Lung (tissue), 12 donors: ENCODE measurements around the gene SNX13. TPM values are rescaled to one million over a fixed set of nuclear protein-coding genes. Genes with fewer than 3 reads are reported as not detected.

Experiments used
- ATAC-seq: fragments of 200-7000 bp; cut with Tn5 transposase; one replicate; pipeline ENCODE4 v1.9.1; 2020; ENCODE audit warnings: moderate number of reproducible peaks; ENCODE audit not compliant: insufficient read depth, low FRiP score
- DNase-seq, 3 donors: peaks; one replicate each; pipeline ENCODE4 v3.0.0-alpha.2; 2013 to 2017
- H3K27ac ChIP-seq, 2 donors: one replicate each; pipeline ENCODE4 v1.5.1; 2013; ENCODE audit warnings: mild to moderate bottlenecking in 2 of 2, moderate library complexity in 2 of 2, control low read depth in 1 of 2, inconsistent platforms in 1 of 2, low read depth in 1 of 2, low read length in 1 of 2
- H3K27me3 ChIP-seq, 3 donors: one replicate each; pipeline ENCODE4 v1.5.1; 2013; ENCODE audit warnings: low read length in 2 of 3; ENCODE audit not compliant: control insufficient read depth in 3 of 3, insufficient read depth in 3 of 3
- H3K36me3 ChIP-seq, 4 donors: one replicate each; pipeline ENCODE4 v1.5.1; 2013; ENCODE audit warnings: low read length in 4 of 4, mild to moderate bottlenecking in 1 of 4, moderate library complexity in 1 of 4; ENCODE audit not compliant: control insufficient read depth in 4 of 4, insufficient read depth in 4 of 4
- H3K4me1 ChIP-seq, 5 donors: one replicate each; pipeline ENCODE4 v1.5.1; 2013; ENCODE audit warnings: low read length in 5 of 5, mild to moderate bottlenecking in 2 of 5, moderate library complexity in 1 of 5; ENCODE audit not compliant: control insufficient read depth in 5 of 5, insufficient read depth in 5 of 5
- H3K4me3 ChIP-seq: one replicate; pipeline ENCODE4 v1.5.1; 2013; ENCODE audit warnings: mild to moderate bottlenecking, control low read depth, moderate library complexity
- H3K9ac ChIP-seq, 2 donors: one replicate each; pipeline ENCODE4 v1.5.1; 2013; ENCODE audit warnings: low read length in 2 of 2, control low read depth in 1 of 2; ENCODE audit not compliant: insufficient read depth in 1 of 2
- H3K9me3 ChIP-seq, 4 donors: one replicate each; pipeline ENCODE4 v1.5.1; 2013; ENCODE audit warnings: low read length in 3 of 4, mild to moderate bottlenecking in 1 of 4, moderate library complexity in 1 of 4; ENCODE audit not compliant: control insufficient read depth in 4 of 4, insufficient read depth in 3 of 4
- CTCF ChIP-seq: IDR thresholded peaks from 2 replicates; pipeline ENCODE4 v1.5.1; 2012; ENCODE audit warnings: mild to moderate bottlenecking; ENCODE audit errors: control extremely low read depth, extremely low read depth
- WGBS, 2 donors: extraction: QIAGEN DNeasy Blood & Tissue Kit; methylation state at CpG; one replicate each; pipeline ENCODE4 v1.1.7; 2013; 5-methylcytosine and 5-hydroxymethylcytosine counted together
- polyA plus RNA-seq, 2 donors: library from polyadenylated mRNA; stranded (reverse); fragments of 200-250 nt; gene quantifications; one replicate each; pipeline ENCODE4 v1.2.1, GENCODE V29; 2013
- total RNA-seq, 2 donors: library from RNA; depleted of rRNA in 1 of 2; stranded (reverse); fragments of >200 nt in 1 of 2; gene quantifications; one replicate each; pipeline ENCODE4 v1.2.1, GENCODE V29; 2014 to 2021
- donor health status: control.
- donor health status: control.
- donor health status: Bipolar disorder and iron deficiency.
- donor health status: healthy.
- donor health status: DM: yes; HTN: yes; CAD: no.

Gene SNX13
- total and polyA plus RNA-seq, 4 donors = 8.9 to 104 (median 31.9) TPM

DNA sequence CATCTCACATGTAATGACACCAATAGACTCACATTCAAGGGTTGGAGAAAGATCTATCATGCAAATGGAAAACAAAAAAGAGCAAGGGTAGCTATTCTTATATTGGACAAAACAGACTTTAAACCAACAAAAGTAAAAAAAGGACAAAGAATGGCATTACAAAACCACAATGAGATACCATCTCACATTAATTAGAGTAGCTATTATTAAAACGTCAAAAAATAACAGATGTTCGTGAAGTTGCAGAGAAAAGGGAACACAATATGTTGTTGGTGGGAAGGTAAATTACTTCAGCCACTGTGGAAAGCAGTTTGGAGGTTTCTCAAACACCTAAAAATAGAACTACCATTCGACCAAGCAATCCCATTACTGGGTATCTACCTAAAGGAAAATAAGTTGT lies 197.0 kb downstream of the SNX13 start:
- TF ChIP-seq CTCF = no peak
- no peak for ATAC-seq
- no peak overlapping the region for H3K27ac ChIP-seq
- peaks cover 0 to 4% (median 0%) of the 10 kb centered on the region in 4 donors for H3K9me3 ChIP-seq
- no peaks in the 10 kb centered on the region for H3K36me3 ChIP-seq
- no peak overlapping the region for H3K4me3 ChIP-seq
- H3K4me1 ChIP-seq = peaks cover 0 to 2% (median 0%) of the 10 kb centered on the region in 5 donors
- no peaks in the 10 kb centered on the region for H3K27me3 ChIP-seq
- no peak for DNase-seq
- 40 to 63% methylated on average over 3 of the region's 3 CpGs for WGBS, 2 donors
- no peak overlapping the region for H3K9ac ChIP-seq

DNA sequence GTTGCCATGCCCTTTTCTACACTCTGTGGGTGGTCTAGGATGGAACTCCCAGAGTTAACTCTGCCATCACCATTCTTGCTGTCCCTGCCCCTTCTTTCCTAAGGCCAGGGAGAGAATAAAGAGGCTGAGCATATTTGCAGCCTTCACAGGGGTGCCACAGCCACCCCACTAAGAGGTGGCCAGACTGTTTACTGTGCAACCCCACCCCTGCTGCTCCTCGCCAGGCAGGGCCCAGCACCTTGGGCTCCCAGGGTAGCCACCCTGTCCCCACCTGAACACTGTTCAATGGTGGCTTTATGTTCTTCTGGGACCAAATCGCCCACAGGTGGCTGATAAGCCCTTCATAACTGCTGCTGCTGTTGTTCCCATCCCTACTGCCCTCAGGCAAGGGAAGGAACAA lies 198.9 kb downstream of the SNX13 start:
- Histone ChIP-seq H3K27ac (no peak overlapping the region), H3K4me1 (no peaks in the 10 kb centered on the region), H3K9me3 (peaks cover 0 to 4% (median 0%) of the 10 kb centered on the region in 4 donors), H3K27me3 (no peaks in the 10 kb centered on the region), H3K9ac (no peak overlapping the region), H3K36me3 (no peaks in the 10 kb centered on the region), H3K4me3 (no peak overlapping the region)
- no peak for TF ChIP-seq CTCF
- 87 to 93% methylated on average over 2 of the region's 2 CpGs for WGBS, 2 donors
- ATAC-seq (no peak), DNase-seq (no peak)

Other genes with a start within 250 kb of the SNX13 start
- gene PRPS1L1, start 87.4 kb upstream of the SNX13 start, total RNA-seq = not detected
- gene PRPS1L1, start 87.4 kb upstream of the SNX13 start, polyA plus RNA-seq = not detected